GM06990 (cell line): Measurements from ENCODE around the gene XYLT1.
A peak's percentile ranks its signal among the peaks of the same experiment; 100 is the strongest.

Experiments
- DNase-seq: peaks from one replicate; pipeline ENCODE4 v3.0.0-alpha.2; 2011; ENCODE audit not compliant: insufficient read length; ENCODE audit errors: extremely low read depth
- H3K27me3 ChIP-seq: replicated peaks from 2 replicates; pipeline ENCODE4 v1.6.0; 2011; ENCODE audit warnings: low read length; ENCODE audit not compliant: control insufficient read depth, insufficient read depth
- H3K36me3 ChIP-seq: 2 replicates; pipeline ENCODE4 v1.5.1; 2011; ENCODE audit warnings: low read length; ENCODE audit not compliant: control insufficient read depth, insufficient read depth
- H3K4me3 ChIP-seq: replicated peaks from 2 replicates; pipeline ENCODE4 v1.5.1; 2011; ENCODE audit warnings: low read depth, mild to moderate bottlenecking, control low read depth, low read length
- CTCF ChIP-seq: IDR thresholded peaks from 2 replicates; pipeline ENCODE4 v1.5.1; 2011; ENCODE audit warnings: low read length, control low read depth, mild to moderate bottlenecking, inconsistent platforms; ENCODE audit not compliant: insufficient read depth, poor library complexity, severe bottlenecking

Gene XYLT1

DNA sequence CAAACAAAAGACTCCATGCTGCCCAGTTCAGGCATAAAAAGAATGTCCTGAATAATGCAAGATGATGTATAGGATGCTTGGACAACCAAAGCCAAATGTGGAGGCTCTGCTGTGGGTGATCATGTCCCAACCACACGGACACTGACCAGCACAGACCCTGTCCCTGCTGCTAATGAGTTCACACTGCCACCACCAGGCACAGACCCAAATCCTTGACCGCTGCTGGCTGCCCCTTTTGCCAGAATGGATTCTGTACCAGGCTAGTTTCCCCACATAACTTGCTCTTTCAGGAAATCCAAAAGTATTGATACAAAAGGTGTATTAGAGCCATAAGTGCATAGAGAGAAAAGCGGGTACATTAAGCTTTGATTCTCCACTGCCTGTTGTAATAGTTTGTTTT lies 60.9 kb downstream of the XYLT1 start:
- TF ChIP-seq CTCF = no peak
- no peaks in the 10 kb centered on the region for H3K36me3 ChIP-seq
- DNase-seq = no peak
- H3K4me3 ChIP-seq = no peak overlapping the region
- no peaks in the 10 kb centered on the region for H3K27me3 ChIP-seq

DNA sequence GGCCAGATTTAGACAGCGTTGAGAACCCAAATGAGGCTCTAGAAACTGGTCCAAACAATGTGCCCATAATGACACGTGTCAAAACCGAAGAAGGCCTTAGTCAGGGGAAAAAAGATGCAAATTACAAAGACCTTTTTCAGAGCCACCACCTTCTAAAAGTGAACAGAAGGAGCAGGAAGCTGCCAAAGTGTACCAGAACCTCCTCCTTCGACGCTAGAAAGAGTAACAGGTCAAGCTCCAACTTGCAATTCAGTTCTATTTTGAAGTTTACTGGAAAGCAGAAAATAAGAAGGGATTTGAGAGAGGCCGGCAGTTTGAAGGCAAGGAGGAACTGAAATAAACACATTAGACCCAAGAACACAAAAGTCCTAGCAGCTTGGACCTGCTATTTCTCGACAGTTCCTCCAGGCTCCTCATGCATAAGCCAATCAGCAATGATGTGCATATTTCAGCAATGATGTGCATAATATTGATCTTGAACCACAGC lies 61.8 kb downstream of the XYLT1 start:
- TF ChIP-seq CTCF = no peak

GRCh38 chr16:17408296-17408695 lies 62.5 kb downstream of the XYLT1 start:
- DNase-seq = no peak
- no peak for TF ChIP-seq CTCF
- no peaks in the 10 kb centered on the region for H3K36me3 ChIP-seq
- no peaks in the 10 kb centered on the region for H3K27me3 ChIP-seq
- no peak overlapping the region for H3K4me3 ChIP-seq

More for the DNA sequence above, 61.8 kb downstream of the XYLT1 start:
- no peaks in the 10 kb centered on the region for H3K27me3 ChIP-seq
- peak; percentile 38 for DNase-seq
- no peaks in the 10 kb centered on the region for H3K36me3 ChIP-seq
- no peak overlapping the region for H3K4me3 ChIP-seq

DNA sequence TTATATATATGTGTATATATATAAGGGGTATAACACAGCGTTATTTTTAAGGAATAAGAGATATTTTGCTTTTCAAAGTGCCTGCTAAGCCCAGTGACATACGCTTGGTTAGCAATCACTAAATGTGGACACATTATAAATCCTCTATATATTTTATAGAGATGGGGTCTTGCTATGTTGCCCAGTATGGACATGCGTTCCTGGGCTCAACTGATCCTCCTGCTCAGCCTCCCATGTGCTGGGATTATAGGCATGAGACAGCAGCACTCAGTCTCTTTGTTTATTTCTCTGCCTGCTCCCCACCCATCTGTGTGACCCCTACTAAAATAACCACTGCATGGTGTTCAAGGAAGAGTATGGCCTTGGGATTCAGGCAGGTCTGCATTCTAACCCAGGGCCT lies 63.4 kb downstream of the XYLT1 start:
- no peak for DNase-seq
- H3K27me3 ChIP-seq = no peaks in the 10 kb centered on the region
- no peak overlapping the region for H3K4me3 ChIP-seq
- no peaks in the 10 kb centered on the region for H3K36me3 ChIP-seq
- TF ChIP-seq CTCF = no peak

- Histone ChIP-seq H3K4me3 (no peak overlapping the region), H3K27me3 (no peaks in the 10 kb centered on the region), H3K36me3 (no peaks in the 10 kb centered on the region)
- TF ChIP-seq CTCF = no peak
- DNase-seq = no peak
Observed at GRCh38 chr16:17404941-17405689, 65.6 kb downstream of the XYLT1 start.
